Measurements from ENCODE around the gene TMBIM4.

- no peak for TF ChIP-seq ZNF280C (tag by site-specific recombination; IDR thresholded peaks at IDR 0.05)
- TF ChIP-seq CTCF (tag by site-specific recombination; IDR thresholded peaks at IDR 0.05): no peak
- TF ChIP-seq KLF1 (tag by site-specific recombination; IDR thresholded peaks at IDR 0.05): no peak
- TF ChIP-seq ZNF138 (tag by site-specific recombination; IDR thresholded peaks at IDR 0.05; ENCODE audit: borderline replicate concordance): no peak
- no peak for TF ChIP-seq ZSCAN18 (tag by site-specific recombination; IDR thresholded peaks at IDR 0.05)
- 0 out of 2 replicates have a peak, but pooled peaks have one; percentile 22 for TF ChIP-seq ZBTB8A (tag by site-specific recombination; IDR thresholded peaks at IDR 0.05)
- no peak for TF ChIP-seq ZNF561 (tag by site-specific recombination; IDR thresholded peaks at IDR 0.05; ENCODE audit: borderline replicate concordance)
- no peak for TF ChIP-seq ZBTB44 (tag by site-specific recombination; IDR thresholded peaks at IDR 0.05)
- no peak for TF ChIP-seq ZNF660 (tag by site-specific recombination; IDR thresholded peaks at IDR 0.05)
Measured at GRCh38 chr12:66130267-66131066, 39.3 kb downstream of the TMBIM4 start, which contains the start of gene LLPH.
